ENCODE results near the gene NEGR1.
"Not testable (repeated sequence)": the region's sequence is repeated elsewhere in the genome, so short reads cannot be mapped to it uniquely, and the experiment has no call there.

Gene NEGR1

DNA sequence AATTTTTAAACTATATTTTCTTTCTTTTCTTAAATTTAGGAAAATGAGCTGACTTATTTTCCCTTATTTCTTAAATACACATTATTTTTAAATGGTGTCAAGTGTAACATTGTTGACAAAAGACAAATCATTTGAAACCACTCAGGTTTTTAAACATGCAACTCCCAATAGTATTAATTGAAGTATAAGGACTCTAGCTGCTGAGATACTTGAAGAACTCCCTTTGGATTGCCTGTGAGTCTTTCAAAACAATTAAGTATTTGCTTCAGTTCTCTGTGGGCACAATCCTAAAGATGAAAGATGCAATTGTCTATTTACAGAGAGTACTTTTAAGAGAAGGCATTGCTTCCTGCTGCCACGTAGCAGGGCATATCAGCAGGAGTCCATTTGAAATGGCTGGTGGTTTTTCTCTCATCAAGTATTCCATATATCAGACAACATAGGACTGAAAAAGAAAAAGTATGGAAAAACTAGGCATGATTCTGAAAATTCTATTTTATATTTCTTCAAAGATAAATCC is 373.4 kb downstream of the NEGR1 start:
- no peak for DNase-seq (ENCODE audit: low spot score)
- POLR2A ChIA-PET (ENCODE audit: low non-redundant PET): no interaction called here
- TF ChIP-seq CTCF (conservative IDR thresholded peaks at IDR 0.05; ENCODE audit: low read depth): no peak
- CTCF ChIA-PET: no interaction called here
- H3K27ac ChIP-seq: no peak overlapping the region

DNA sequence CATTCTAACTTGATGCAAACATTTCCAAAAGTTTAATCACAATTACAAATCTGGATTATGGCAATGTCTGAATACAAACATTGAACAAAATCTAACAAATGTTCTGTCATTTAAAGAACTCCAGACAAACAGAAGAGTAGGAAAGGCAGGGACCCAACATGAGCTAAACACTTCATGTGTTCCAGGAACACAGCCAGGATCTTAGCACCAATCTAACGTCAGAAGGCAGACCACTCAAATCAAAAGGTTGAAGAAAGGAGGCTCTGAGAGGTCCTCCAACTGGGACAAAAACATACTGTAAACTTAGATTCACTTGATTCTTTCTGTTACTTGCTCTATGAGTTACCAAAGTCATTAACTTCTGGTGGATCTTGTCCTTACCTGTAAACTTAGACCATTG is 374.0 kb downstream of the NEGR1 start:
- H3K27ac ChIP-seq: no peak overlapping the region
- ChIA-PET POLR2A (ENCODE audit: low non-redundant PET) (no interaction called here), CTCF (no interaction called here)
- no peak for TF ChIP-seq CTCF (conservative IDR thresholded peaks at IDR 0.05; ENCODE audit: low read depth)
- no peak for DNase-seq (ENCODE audit: low spot score)

GRCh38 chr1:71899881-71900280 is 382.5 kb downstream of the NEGR1 start:
- ChIA-PET CTCF (no interaction called here), POLR2A (ENCODE audit: low non-redundant PET) (no interaction called here)
- DNase-seq (ENCODE audit: low spot score): no peak
- no peak overlapping the region for H3K27ac ChIP-seq
- TF ChIP-seq CTCF (conservative IDR thresholded peaks at IDR 0.05; ENCODE audit: low read depth): no peak

DNA sequence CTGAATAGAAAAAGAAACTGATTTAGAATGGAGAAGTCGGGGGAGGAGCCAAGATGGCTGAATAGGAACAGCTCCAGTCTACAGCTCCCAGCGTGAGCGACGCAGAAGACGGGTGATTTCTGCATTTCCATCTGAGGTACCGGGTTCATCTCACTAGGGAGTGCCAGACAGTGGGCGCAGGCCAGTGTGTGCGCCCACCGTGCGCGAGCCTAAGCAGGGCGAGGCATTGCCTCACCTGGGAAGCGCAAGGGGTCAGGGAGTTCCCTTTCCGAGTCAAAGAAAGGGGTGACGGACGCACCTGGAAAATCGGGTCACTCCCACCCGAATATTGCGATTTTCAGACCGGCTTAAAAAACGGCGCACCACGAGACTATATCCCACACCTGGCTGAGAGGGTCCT is 394.2 kb downstream of the NEGR1 start:
- CTCF ChIA-PET; DNase-seq (ENCODE audit: low spot score); H3K27ac ChIP-seq; POLR2A ChIA-PET (ENCODE audit: low non-redundant PET): not testable (repeated sequence)

DNA sequence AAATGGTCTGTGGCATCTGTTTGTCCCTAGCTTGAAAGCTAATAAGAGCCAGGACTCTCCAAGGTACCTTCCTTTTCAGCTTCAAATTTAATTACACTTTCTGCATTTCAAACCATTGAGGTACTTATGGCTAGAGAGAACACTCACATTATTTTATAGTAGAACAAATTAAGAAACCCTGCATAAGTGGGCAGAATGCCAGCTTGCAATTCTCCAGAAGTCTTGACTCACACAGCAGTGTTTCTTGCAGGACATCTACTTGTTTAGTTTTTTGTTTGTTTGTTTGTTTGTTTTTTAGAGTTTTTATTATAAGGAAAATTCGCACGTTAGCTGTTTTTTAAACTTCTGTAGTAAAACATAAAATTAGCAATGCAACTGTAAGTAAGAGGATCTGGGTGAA is 397.2 kb downstream of the NEGR1 start:
- POLR2A ChIA-PET (ENCODE audit: low non-redundant PET): no interaction called here
- H3K27ac ChIP-seq: no peak overlapping the region
- TF ChIP-seq CTCF (conservative IDR thresholded peaks at IDR 0.05; ENCODE audit: low read depth): no peak
- CTCF ChIA-PET: no interaction called here
- DNase-seq (ENCODE audit: low spot score): no peak

DNA sequence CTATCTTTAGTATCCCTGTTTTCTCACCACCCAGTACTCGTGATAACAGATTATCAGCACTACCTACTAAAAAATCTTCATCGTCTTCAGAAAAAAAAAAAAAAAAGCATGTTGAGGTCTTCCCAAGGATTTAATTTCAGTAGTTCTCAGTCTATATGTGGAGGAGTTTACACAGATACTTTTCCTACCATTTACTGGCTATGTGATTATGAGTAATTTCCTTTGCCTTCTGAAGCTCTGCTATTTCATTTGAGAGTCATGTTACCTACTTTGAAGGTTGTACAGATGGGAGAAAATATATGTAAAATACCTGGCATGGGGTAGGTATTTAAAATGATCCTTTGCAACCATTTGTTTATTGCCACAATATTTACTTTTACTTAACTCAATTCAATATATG is 399.7 kb downstream of the NEGR1 start:
- no peak for DNase-seq (ENCODE audit: low spot score)
- POLR2A ChIA-PET (ENCODE audit: low non-redundant PET): no interaction called here
- no peak for TF ChIP-seq CTCF (conservative IDR thresholded peaks at IDR 0.05; ENCODE audit: low read depth)
- CTCF ChIA-PET: interaction anchor here (0.7 kb wide), 1 partner anchor 181 kb away, joined by 3 read pairs; no protein-coding TSS in a partner anchor
- H3K27ac ChIP-seq: no peak overlapping the region

GRCh38 chr1:71882226-71882625 is 400.1 kb downstream of the NEGR1 start:
- no peak for DNase-seq (ENCODE audit: low spot score)
- H3K27ac ChIP-seq: no peak overlapping the region
- CTCF ChIA-PET: interaction anchor here (0.6 kb wide), 1 partner anchor 267 kb away, joined by 4 read pairs; no protein-coding TSS in a partner anchor
- POLR2A ChIA-PET (ENCODE audit: low non-redundant PET): no interaction called here
- no peak for TF ChIP-seq CTCF (conservative IDR thresholded peaks at IDR 0.05; ENCODE audit: low read depth)

All from RWPE1 (cell line).